Upper lobe of right lung (tissue), 1 donor: ENCODE measurements around the gene HDDC3. TPM values are rescaled to one million over a fixed set of nuclear protein-coding genes. Genes with fewer than 3 reads are reported as not detected.

Source experiments
- ATAC-seq: fragments of 200-7000 bp; cut with Tn5 transposase; one replicate; pipeline ENCODE4 v1.9.1; 2020; ENCODE audit warnings: mild to moderate bottlenecking, moderate library complexity
- DNase-seq: peaks from one replicate; pipeline ENCODE4 v3.0.0-alpha.2; 2020
- H3K27ac ChIP-seq: fragments of 200-600 bp; one replicate; pipeline ENCODE4 v1.8.0; 2022
- H3K27me3 ChIP-seq: fragments of 200-600 bp; one replicate; pipeline ENCODE4 v1.8.0; 2022; ENCODE audit warnings: mild to moderate bottlenecking
- H3K36me3 ChIP-seq: fragments of 200-600 bp; one replicate; pipeline ENCODE4 v1.8.0; 2022
- H3K4me1 ChIP-seq: fragments of 200-600 bp; one replicate; pipeline ENCODE4 v1.8.0; 2022
- H3K4me3 ChIP-seq: fragments of 200-600 bp; one replicate; pipeline ENCODE4 v1.8.0; 2022; ENCODE audit warnings: mild to moderate bottlenecking
- H3K9me3 ChIP-seq: fragments of 200-600 bp; one replicate; pipeline ENCODE4 v1.8.0; 2022
- CTCF ChIP-seq: fragments of 200-600 bp; IDR thresholded peaks from one replicate; pipeline ENCODE4 v1.8.0; 2022; ENCODE audit warnings: antibody characterized with exemption
- intact Hi-C: fragments of 100-400 bp; cut with DNase I; formaldehyde crosslinking; loops from one replicate; pipeline ENCODE4 v1.11.0; 2022
- total RNA-seq: library from RNA; stranded (reverse); fragmentation: NEBNext Ultra II Directional; extraction: Animal tissue kit (Norgen Biotek cat#: 25700); gene quantifications from one replicate; pipeline ENCODE4 v1.2.1, GENCODE V29; 2021
- donor health status: DM: no; HTN: yes; CAD: no; lungs with severe emphysema.

Gene HDDC3
- total RNA-seq, 1 donor from 2014 or later = 12.4 TPM

- no peak for TF ChIP-seq CTCF
- DNase-seq (no peak), ATAC-seq (no peak)
- intact Hi-C loops = no loop called here
- Histone ChIP-seq H3K27ac (no peak overlapping the region), H3K4me1 (peaks cover 8% of the 10 kb centered on the region), H3K4me3 (no peak overlapping the region), H3K9me3 (no peaks in the 10 kb centered on the region), H3K27me3 (no peaks in the 10 kb centered on the region), H3K36me3 (peaks cover 84% of the 10 kb centered on the region)
These were observed 24.4 kb downstream of the HDDC3 start for GRCh38 chr15:90907838-90908507.

- no peak overlapping the region for H3K27ac ChIP-seq
- intact Hi-C loops = no loop called here
- H3K4me3 ChIP-seq = no peak overlapping the region
- H3K36me3 ChIP-seq = peaks cover 76% of the 10 kb centered on the region
- no peak for TF ChIP-seq CTCF
- no peaks in the 10 kb centered on the region for H3K27me3 ChIP-seq
- DNase-seq (no peak), ATAC-seq (no peak)
- no peaks in the 10 kb centered on the region for H3K9me3 ChIP-seq
- peaks cover 8% of the 10 kb centered on the region for H3K4me1 ChIP-seq
These were observed 25.2 kb downstream of the HDDC3 start for GRCh38 chr15:90907051-90907660.

- DNase-seq = no peak
- Histone ChIP-seq H3K27ac (no peak overlapping the region), H3K27me3 (no peaks in the 10 kb centered on the region), H3K36me3 (peaks cover 68% of the 10 kb centered on the region), H3K9me3 (no peaks in the 10 kb centered on the region), H3K4me1 (peaks cover 14% of the 10 kb centered on the region), H3K4me3 (no peak overlapping the region)
- no peak for TF ChIP-seq CTCF
- intact Hi-C loops = no loop called here
- ATAC-seq = no peak
These were observed 26.0 kb downstream of the HDDC3 start for GRCh38 chr15:90906181-90906849.

- H3K36me3 ChIP-seq = peaks cover 60% of the 10 kb centered on the region
- intact Hi-C loops = no loop called here
- ATAC-seq (no peak), DNase-seq (no peak)
- no peak for TF ChIP-seq CTCF
- no peaks in the 10 kb centered on the region for H3K9me3 ChIP-seq
- no peak overlapping the region for H3K4me3 ChIP-seq
- no peak overlapping the region for H3K27ac ChIP-seq
- H3K27me3 ChIP-seq = no peaks in the 10 kb centered on the region
- H3K4me1 ChIP-seq = peaks cover 14% of the 10 kb centered on the region
These were observed 26.8 kb downstream of the HDDC3 start for GRCh38 chr15:90905306-90906180.

GRCh38 chr15:90904746-90905145 lies 27.6 kb downstream of the HDDC3 start:
- intact Hi-C loops = no loop called here

More at GRCh38 chr15:90904746-90905145, 27.6 kb downstream of the HDDC3 start:
- Histone ChIP-seq H3K27me3 (no peaks in the 10 kb centered on the region), H3K9me3 (no peaks in the 10 kb centered on the region), H3K4me3 (no peak overlapping the region), H3K36me3 (peaks cover 52% of the 10 kb centered on the region), H3K27ac (no peak overlapping the region), H3K4me1 (peaks cover 14% of the 10 kb centered on the region)
- ATAC-seq = no peak
- DNase-seq = no peak
- TF ChIP-seq CTCF = no peak
